Gastrocnemius medialis (tissue), 4 donors: ENCODE data around the gene INPP4A. TPM values are rescaled to one million over a fixed set of nuclear protein-coding genes. Genes with fewer than 3 reads are reported as not detected.

ENCODE experiments used
- ATAC-seq, 2 donors: fragments of 150-250 bp; one replicate each; pipeline ENCODE4 v1.9.1; 2016
- DNase-seq, 2 donors: peaks; one replicate each; pipeline ENCODE4 v3.0.0-alpha.2; 2019
- H3K27ac ChIP-seq, 4 donors: fragments of 200-600 bp; sonication (generic); 1 replicate in 1 of 4; 2 replicates in 3 of 4; pipeline ENCODE4 v1.5.1; 2016 to 2018; ENCODE audit warnings: mild to moderate bottlenecking in 2 of 4, moderate library complexity in 1 of 4
- H3K27me3 ChIP-seq, 3 donors: fragments of 200-600 bp; sonication (generic) in 2 of 3; 1 replicate in 1 of 3; 2 replicates in 2 of 3; pipeline versions ENCODE4 v1.5.1 to v1.6.0; 2016 to 2019; ENCODE audit warnings: mild to moderate bottlenecking in 1 of 3, moderate library complexity in 1 of 3
- H3K36me3 ChIP-seq, 2 donors: fragments of 200-600 bp; sonication (generic) in 1 of 2; one replicate each; pipeline ENCODE4 v1.5.1; 2017 to 2018
- H3K4me1 ChIP-seq, 2 donors: fragments of 200-600 bp; sonication (generic) in 1 of 2; one replicate each; pipeline ENCODE4 v1.5.1; 2016 to 2017; ENCODE audit warnings: mild to moderate bottlenecking in 2 of 2
- H3K4me3 ChIP-seq, 4 donors: fragments of 200-600 bp; sonication (generic) in 3 of 4; 1 replicate in 1 of 4; 2 replicates in 3 of 4; pipeline ENCODE4 v1.5.1; 2016 to 2019; ENCODE audit warnings: mild to moderate bottlenecking in 2 of 4
- H3K9me3 ChIP-seq, 3 donors: fragments of 200-600 bp; sonication (generic) in 2 of 3; 1 replicate in 1 of 3; 2 replicates in 2 of 3; pipeline ENCODE4 v1.5.1; 2016 to 2019
- CTCF ChIP-seq, 5 experiments: fragments of 450-650 bp in 3 of 5; fragments of 200-600 bp in 2 of 5; sonication (generic) in 2 of 5; IDR thresholded peaks in 4 of 5; conservative IDR thresholded peaks in 1 of 5; 1 replicate in 4 of 5; 2 replicates in 1 of 5; pipeline ENCODE4 v1.5.1; 2016 to 2019; ENCODE audit warnings: antibody characterized with exemption in 5 of 5, mild to moderate bottlenecking in 3 of 5, moderate library complexity in 3 of 5
- POLR2A ChIP-seq, 2 donors: fragments of 450-650 bp; IDR thresholded peaks; one replicate each; pipeline ENCODE4 v1.6.1; 2017; ENCODE audit warnings: antibody characterized with exemption in 2 of 2, mild to moderate bottlenecking in 2 of 2, moderate library complexity in 2 of 2
- in situ Hi-C, 4 donors: fragments of 200-750 bp; cut with MboI; loops; one replicate each; pipeline versions ENCODE4 v1.15.0 to v1.8.0; 2017; ENCODE audit warnings: low sequenced_read_pairs in 4 of 4
- intact Hi-C: fragments of 100-400 bp; cut with DNase I; formaldehyde crosslinking; loops from one replicate; pipeline ENCODE4 v1.15.1; 2023; ENCODE audit warnings: low total_unique reads
- total RNA-seq, 4 donors: library from RNA; depleted of rRNA; stranded (reverse); fragments of >200 nt; gene quantifications; one replicate each; pipeline versions ENCODE4 v1.1.0 to v1.2.3, GENCODE V29; 2016

Gene INPP4A
- total RNA-seq, 4 donors from 2014 or later = 9.8 to 19.6 (median 16.0) TPM

- in situ Hi-C loops = no loop called here
- Histone ChIP-seq H3K9me3 (no peaks in the 10 kb centered on the region), H3K27me3 (no peaks in the 10 kb centered on the region), H3K36me3 (no peaks in the 10 kb centered on the region), H3K4me1 (peaks cover 26 to 33% of the 10 kb centered on the region in 2 donors), H3K4me3 (no peak overlapping the region), H3K27ac (peak overlapping the region; percentile 18 to 55 (median 42))
- no peak for DNase-seq
- intact Hi-C loops = no loop called here
- no peak for TF ChIP-seq CTCF (IDR thresholded peaks at IDR 0.05 in 4 of 5, conservative IDR thresholded peaks at IDR 0.05 in 1 of 5)
- no peak for TF ChIP-seq POLR2A (IDR thresholded peaks at IDR 0.05)
- ATAC-seq = no peak
Measured at GRCh38 chr2:98507461-98507860, 62.8 kb downstream of the INPP4A start.

GRCh38 chr2:98507891-98508708 is 63.4 kb downstream of the INPP4A start:
- Histone ChIP-seq H3K27ac (peak overlapping the region; percentile 45 to 67 (median 50)), H3K36me3 (no peaks in the 10 kb centered on the region), H3K4me1 (peaks cover 24 to 27% of the 10 kb centered on the region in 2 donors), H3K4me3 (no peak overlapping the region), H3K27me3 (no peaks in the 10 kb centered on the region), H3K9me3 (no peaks in the 10 kb centered on the region)
- TF ChIP-seq CTCF (IDR thresholded peaks at IDR 0.05 in 4 of 5, conservative IDR thresholded peaks at IDR 0.05 in 1 of 5) = no peak
- no peak for TF ChIP-seq POLR2A (IDR thresholded peaks at IDR 0.05)
- ATAC-seq (peak in 1 of 2 donors; percentile 28), DNase-seq (peak; percentile 20 to 76)
- in situ Hi-C loops = no loop called here
- intact Hi-C loops = no loop called here

GRCh38 chr2:98508709-98509066 is 64.0 kb downstream of the INPP4A start:
- Histone ChIP-seq H3K27me3 (no peaks in the 10 kb centered on the region), H3K36me3 (no peaks in the 10 kb centered on the region), H3K9me3 (no peaks in the 10 kb centered on the region), H3K27ac (peak overlapping the region; percentile 45 to 67 (median 50)), H3K4me1 (peaks cover 22 to 23% of the 10 kb centered on the region in 2 donors), H3K4me3 (no peak overlapping the region)
- TF ChIP-seq POLR2A (IDR thresholded peaks at IDR 0.05) = peak; percentile 13 to 46
- no peak for TF ChIP-seq CTCF (IDR thresholded peaks at IDR 0.05 in 4 of 5, conservative IDR thresholded peaks at IDR 0.05 in 1 of 5)
- in situ Hi-C loops (no loop called here), intact Hi-C loops (no loop called here)
- DNase-seq (peak; percentile 17 to 69), ATAC-seq (peak; percentile 73)

GRCh38 chr2:98509542-98510321 is 65.1 kb downstream of the INPP4A start:
- intact Hi-C loops = no loop called here
- Histone ChIP-seq H3K27ac (peak overlapping the region in 2 of 4 donors; percentile 36 to 51), H3K4me3 (no peak overlapping the region), H3K9me3 (no peaks in the 10 kb centered on the region), H3K27me3 (no peaks in the 10 kb centered on the region), H3K36me3 (no peaks in the 10 kb centered on the region), H3K4me1 (peaks cover 15 to 16% of the 10 kb centered on the region in 2 donors)
- ATAC-seq (no peak), DNase-seq (no peak)
- in situ Hi-C loops = no loop called here
- TF ChIP-seq POLR2A (IDR thresholded peaks at IDR 0.05) (no peak), CTCF (IDR thresholded peaks at IDR 0.05 in 4 of 5, conservative IDR thresholded peaks at IDR 0.05 in 1 of 5) (no peak)
